Gastrocnemius medialis (tissue), 4 donors: Measurements from ENCODE around the gene AKAP10. TPM values are rescaled to one million over a fixed set of nuclear protein-coding genes. Genes with fewer than 3 reads are reported as not detected.

Experiments
- ATAC-seq, 2 donors: fragments of 150-250 bp; one replicate each; pipeline ENCODE4 v1.9.1; 2016
- DNase-seq, 2 donors: peaks; one replicate each; pipeline ENCODE4 v3.0.0-alpha.2; 2019
- H3K27ac ChIP-seq, 4 donors: fragments of 200-600 bp; sonication (generic); 1 replicate in 1 of 4; 2 replicates in 3 of 4; pipeline ENCODE4 v1.5.1; 2016 to 2018; ENCODE audit warnings: mild to moderate bottlenecking in 2 of 4, moderate library complexity in 1 of 4
- H3K27me3 ChIP-seq, 3 donors: fragments of 200-600 bp; sonication (generic) in 2 of 3; 1 replicate in 1 of 3; 2 replicates in 2 of 3; pipeline versions ENCODE4 v1.5.1 to v1.6.0; 2016 to 2019; ENCODE audit warnings: mild to moderate bottlenecking in 1 of 3, moderate library complexity in 1 of 3
- H3K36me3 ChIP-seq, 2 donors: fragments of 200-600 bp; sonication (generic) in 1 of 2; one replicate each; pipeline ENCODE4 v1.5.1; 2017 to 2018
- H3K4me1 ChIP-seq, 2 donors: fragments of 200-600 bp; sonication (generic) in 1 of 2; one replicate each; pipeline ENCODE4 v1.5.1; 2016 to 2017; ENCODE audit warnings: mild to moderate bottlenecking in 2 of 2
- H3K4me3 ChIP-seq, 4 donors: fragments of 200-600 bp; sonication (generic) in 3 of 4; 1 replicate in 1 of 4; 2 replicates in 3 of 4; pipeline ENCODE4 v1.5.1; 2016 to 2019; ENCODE audit warnings: mild to moderate bottlenecking in 2 of 4
- H3K9me3 ChIP-seq, 3 donors: fragments of 200-600 bp; sonication (generic) in 2 of 3; 1 replicate in 1 of 3; 2 replicates in 2 of 3; pipeline ENCODE4 v1.5.1; 2016 to 2019
- POLR2A ChIP-seq, 2 donors: fragments of 450-650 bp; IDR thresholded peaks; one replicate each; pipeline ENCODE4 v1.6.1; 2017; ENCODE audit warnings: antibody characterized with exemption in 2 of 2, mild to moderate bottlenecking in 2 of 2, moderate library complexity in 2 of 2
- in situ Hi-C, 4 donors: fragments of 200-750 bp; cut with MboI; loops; one replicate each; pipeline versions ENCODE4 v1.15.0 to v1.8.0; 2017; ENCODE audit warnings: low sequenced_read_pairs in 4 of 4
- intact Hi-C: fragments of 100-400 bp; cut with DNase I; formaldehyde crosslinking; loops from one replicate; pipeline ENCODE4 v1.15.1; 2023; ENCODE audit warnings: low total_unique reads
- total RNA-seq, 4 donors: library from RNA; depleted of rRNA; stranded (reverse); fragments of >200 nt; gene quantifications; one replicate each; pipeline versions ENCODE4 v1.1.0 to v1.2.3, GENCODE V29; 2016
- TF ChIP-seq, protein P1 (sequence below), 5 experiments: fragments of 450-650 bp in 3 of 5; fragments of 200-600 bp in 2 of 5; sonication (generic) in 2 of 5; IDR thresholded peaks in 4 of 5; conservative IDR thresholded peaks in 1 of 5; 1 replicate in 4 of 5; 2 replicates in 1 of 5; pipeline ENCODE4 v1.5.1; 2016 to 2019; ENCODE audit warnings: antibody characterized with exemption in 5 of 5, mild to moderate bottlenecking in 3 of 5, moderate library complexity in 3 of 5

Gene AKAP10
- total RNA-seq, 4 donors from 2014 or later, result 6.1 to 26.1 (median 9.9) TPM

DNA sequence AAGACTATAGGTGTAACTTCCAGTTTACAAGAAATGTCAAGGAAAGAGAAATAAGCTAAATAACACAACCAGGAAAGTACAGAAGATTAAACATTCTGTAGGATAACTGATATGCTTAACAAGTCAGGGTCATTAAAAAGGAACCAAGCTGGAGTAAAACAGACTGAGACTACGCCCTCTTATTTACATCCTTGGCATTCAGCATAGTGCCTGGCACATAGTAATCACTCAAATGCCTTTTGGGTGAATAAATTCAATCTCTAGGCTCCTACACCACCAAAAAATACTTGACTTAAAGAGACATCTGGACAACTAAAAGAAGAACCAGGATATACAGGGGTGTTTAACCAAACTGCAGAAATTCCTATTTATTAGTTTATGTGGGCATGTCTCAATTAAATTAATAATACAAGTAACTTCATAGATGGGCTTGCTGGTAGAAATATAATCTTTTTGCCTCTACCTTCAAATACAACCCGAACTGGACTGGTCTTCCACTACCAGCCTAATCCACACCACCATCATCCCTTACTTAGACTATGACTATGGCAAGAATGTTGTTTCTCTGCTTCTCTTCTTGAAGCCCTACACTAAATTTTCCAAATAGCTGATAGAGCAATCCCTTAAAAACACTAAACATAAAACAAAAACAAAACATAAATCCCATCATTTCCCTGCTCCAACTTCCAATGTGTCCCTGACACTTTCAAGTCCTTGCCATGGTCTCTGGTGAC lies 62.2 kb downstream of the AKAP10 start:
- Histone ChIP-seq H3K27me3 (no peaks in the 10 kb centered on the region), H3K4me1 (no peaks in the 10 kb centered on the region), H3K36me3 (peaks cover 4 to 90% of the 10 kb centered on the region in 2 donors), H3K4me3 (no peak overlapping the region), H3K9me3 (no peaks in the 10 kb centered on the region), H3K27ac (no peak overlapping the region)
- intact Hi-C loops, result no loop called here
- DNase-seq (no peak), ATAC-seq (no peak)
- in situ Hi-C loops, result no loop called here
- TF ChIP-seq, protein P1, sequence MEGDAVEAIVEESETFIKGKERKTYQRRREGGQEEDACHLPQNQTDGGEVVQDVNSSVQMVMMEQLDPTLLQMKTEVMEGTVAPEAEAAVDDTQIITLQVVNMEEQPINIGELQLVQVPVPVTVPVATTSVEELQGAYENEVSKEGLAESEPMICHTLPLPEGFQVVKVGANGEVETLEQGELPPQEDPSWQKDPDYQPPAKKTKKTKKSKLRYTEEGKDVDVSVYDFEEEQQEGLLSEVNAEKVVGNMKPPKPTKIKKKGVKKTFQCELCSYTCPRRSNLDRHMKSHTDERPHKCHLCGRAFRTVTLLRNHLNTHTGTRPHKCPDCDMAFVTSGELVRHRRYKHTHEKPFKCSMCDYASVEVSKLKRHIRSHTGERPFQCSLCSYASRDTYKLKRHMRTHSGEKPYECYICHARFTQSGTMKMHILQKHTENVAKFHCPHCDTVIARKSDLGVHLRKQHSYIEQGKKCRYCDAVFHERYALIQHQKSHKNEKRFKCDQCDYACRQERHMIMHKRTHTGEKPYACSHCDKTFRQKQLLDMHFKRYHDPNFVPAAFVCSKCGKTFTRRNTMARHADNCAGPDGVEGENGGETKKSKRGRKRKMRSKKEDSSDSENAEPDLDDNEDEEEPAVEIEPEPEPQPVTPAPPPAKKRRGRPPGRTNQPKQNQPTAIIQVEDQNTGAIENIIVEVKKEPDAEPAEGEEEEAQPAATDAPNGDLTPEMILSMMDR (IDR thresholded peaks at IDR 0.05 in 4 of 5, conservative IDR thresholded peaks at IDR 0.05 in 1 of 5), result no peak
- TF ChIP-seq POLR2A (IDR thresholded peaks at IDR 0.05), result no peak

DNA sequence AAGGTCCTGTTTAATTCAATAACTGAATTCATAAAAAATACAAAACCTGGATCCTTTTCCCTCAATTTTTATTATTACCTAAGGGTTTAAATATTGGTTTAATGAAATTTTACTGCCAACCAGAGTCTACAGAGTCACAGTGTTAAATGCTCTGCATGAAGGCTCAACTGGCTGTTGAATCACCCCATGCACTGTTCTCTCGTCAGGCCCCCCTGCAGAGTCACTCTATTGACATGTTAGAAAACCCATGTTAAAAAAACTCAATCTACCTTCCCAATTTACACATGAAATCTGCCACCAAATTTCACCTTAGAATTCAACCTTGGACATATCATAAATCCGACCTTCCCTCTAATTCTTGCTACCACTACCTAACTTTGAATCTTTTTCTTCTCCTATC lies 66.6 kb downstream of the AKAP10 start:
- H3K9me3 ChIP-seq, result no peaks in the 10 kb centered on the region
- H3K4me3 ChIP-seq, result no peak overlapping the region
- DNase-seq (no peak), ATAC-seq (no peak)
- in situ Hi-C loops (no loop called here), intact Hi-C loops (no loop called here)
- no peaks in the 10 kb centered on the region for H3K4me1 ChIP-seq
- no peak overlapping the region for H3K27ac ChIP-seq
- no peaks in the 10 kb centered on the region for H3K27me3 ChIP-seq
- TF ChIP-seq POLR2A (IDR thresholded peaks at IDR 0.05), result no peak
- TF ChIP-seq, protein P1 (IDR thresholded peaks at IDR 0.05 in 4 of 5, conservative IDR thresholded peaks at IDR 0.05 in 1 of 5), result no peak
- peaks cover 4 to 85% of the 10 kb centered on the region in 2 donors for H3K36me3 ChIP-seq

DNA sequence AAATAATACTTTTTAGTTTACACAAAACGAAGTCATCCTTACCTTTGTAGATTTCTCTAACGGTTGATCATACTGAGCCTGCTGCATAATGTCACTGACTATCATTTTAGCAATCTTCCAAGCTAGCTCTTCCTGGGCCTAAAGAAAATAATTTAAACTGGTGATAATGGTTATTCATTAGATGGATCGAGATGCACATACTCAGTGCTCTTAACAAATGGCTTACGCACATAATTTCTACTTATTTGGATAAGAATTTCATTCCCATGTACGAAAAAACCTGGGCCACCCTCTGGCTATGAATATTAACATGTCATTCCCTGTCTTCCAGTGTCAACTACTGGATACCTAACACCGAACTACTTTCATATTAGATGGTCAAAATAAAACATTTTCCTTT lies 68.5 kb downstream of the AKAP10 start:
- no peak for ATAC-seq
- in situ Hi-C loops, result no loop called here
- TF ChIP-seq, protein P1 (IDR thresholded peaks at IDR 0.05 in 4 of 5, conservative IDR thresholded peaks at IDR 0.05 in 1 of 5), result no peak
- TF ChIP-seq POLR2A (IDR thresholded peaks at IDR 0.05), result no peak

DNA sequence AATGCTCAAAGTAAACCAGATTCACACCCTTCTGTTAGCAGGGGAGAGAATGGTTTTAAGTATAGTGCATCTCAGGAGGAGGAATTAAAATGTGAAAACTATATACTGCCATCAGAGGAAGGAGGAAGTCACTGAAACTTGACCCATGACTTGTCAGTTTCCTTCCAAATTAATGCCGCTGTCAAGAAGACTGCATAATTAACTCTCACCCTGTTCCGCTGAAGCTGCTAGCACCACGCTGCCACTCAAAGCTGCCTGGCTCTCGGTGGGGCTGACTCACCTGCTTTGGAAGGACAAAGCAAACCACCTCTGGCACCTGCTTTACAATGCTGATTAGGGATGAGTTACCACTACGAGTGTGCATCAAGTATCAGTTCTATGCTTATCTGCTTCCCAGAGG lies 72.1 kb downstream of the AKAP10 start:
- in situ Hi-C loops, result no loop called here
- TF ChIP-seq POLR2A (IDR thresholded peaks at IDR 0.05), result no peak
- TF ChIP-seq, protein P1 (IDR thresholded peaks at IDR 0.05 in 4 of 5, conservative IDR thresholded peaks at IDR 0.05 in 1 of 5), result no peak

More for the DNA sequence above, 68.5 kb downstream of the AKAP10 start:
- Histone ChIP-seq H3K27me3 (no peaks in the 10 kb centered on the region), H3K9me3 (no peaks in the 10 kb centered on the region), H3K4me3 (no peak overlapping the region), H3K4me1 (no peaks in the 10 kb centered on the region), H3K36me3 (peaks cover 4 to 88% of the 10 kb centered on the region in 2 donors), H3K27ac (no peak overlapping the region)
- intact Hi-C loops, result no loop called here
- no peak for DNase-seq

More for the DNA sequence above, 72.1 kb downstream of the AKAP10 start:
- ATAC-seq (no peak), DNase-seq (no peak)
- Histone ChIP-seq H3K4me3 (no peak overlapping the region), H3K4me1 (no peaks in the 10 kb centered on the region), H3K36me3 (peaks cover 4 to 64% of the 10 kb centered on the region in 2 donors), H3K9me3 (no peaks in the 10 kb centered on the region), H3K27me3 (no peaks in the 10 kb centered on the region), H3K27ac (no peak overlapping the region)
- intact Hi-C loops, result no loop called here
